CD4-positive, alpha-beta memory T cell (primary cell): ENCODE measurements around the gene NDN. TPM values are rescaled to one million over a fixed set of nuclear protein-coding genes. Genes with fewer than 3 reads are reported as not detected.

Experiments used
- CTCF ChIA-PET: fragments of 350-600 bp; sonication (Branson Sonifier 250); formaldehyde crosslinking; loops from one replicate; lab custom pipeline; 2021; ENCODE audit warnings: inconsistent platforms; ENCODE audit not compliant: partially characterized antibody; lab: Charles Lee
- POLR2A ChIA-PET: fragments of 350-600 bp; sonication (Branson Sonifier 250); formaldehyde crosslinking; loops from one replicate; lab custom pipeline; 2021; ENCODE audit not compliant: partially characterized antibody; lab: Charles Lee
- DNase-seq, 5 donors: peaks; one replicate each; pipeline versions ENCODE4 v3.0.0 to v3.0.0-alpha.2; 2020 to 2022; ENCODE audit warnings: mixed read lengths in 1 of 5
- H3K27ac ChIP-seq: one replicate; pipeline ENCODE4 v1.7.0; 2013; ENCODE audit warnings: low read depth, low read length
- H3K27me3 ChIP-seq: 2 replicates; pipeline ENCODE4 v1.7.0; 2013; ENCODE audit warnings: mild to moderate bottlenecking, low read length, moderate library complexity; ENCODE audit not compliant: insufficient read depth
- H3K36me3 ChIP-seq: 2 replicates; pipeline ENCODE4 v1.7.0; 2013; ENCODE audit warnings: mild to moderate bottlenecking, low read length, moderate library complexity; ENCODE audit not compliant: insufficient read depth
- H3K4me1 ChIP-seq: 2 replicates; pipeline ENCODE4 v1.7.0; 2013; ENCODE audit warnings: mild to moderate bottlenecking, low read length, moderate library complexity; ENCODE audit not compliant: insufficient read depth
- H3K4me3 ChIP-seq, 2 donors: one replicate each; pipeline ENCODE4 v1.7.0; 2013; ENCODE audit warnings: low read length in 2 of 2, mild to moderate bottlenecking in 1 of 2
- H3K9me3 ChIP-seq, 2 donors: one replicate each; pipeline ENCODE4 v1.7.0; 2013; ENCODE audit warnings: low read length in 2 of 2, control low read depth in 1 of 2; ENCODE audit not compliant: control insufficient read depth in 1 of 2
- H3K27ac Mint-ChIP-seq, 7 donors: one replicate each; pipeline ENCODE4 v1.8.0; 2020 to 2021; ENCODE audit warnings: mixed read lengths in 7 of 7, mild to moderate bottlenecking in 6 of 7, inconsistent platforms in 3 of 7, moderate library complexity in 3 of 7
- H3K27me3 Mint-ChIP-seq, 2 donors: one replicate each; pipeline ENCODE4 v1.8.0; 2020 to 2021; ENCODE audit warnings: mixed read lengths in 2 of 2
- H3K36me3 Mint-ChIP-seq, 2 donors: one replicate each; pipeline ENCODE4 v1.8.0; 2020 to 2021; ENCODE audit warnings: mixed read lengths in 2 of 2, inconsistent platforms in 1 of 2, mild to moderate bottlenecking in 1 of 2
- H3K4me1 Mint-ChIP-seq, 4 donors: one replicate each; pipeline ENCODE4 v1.8.0; 2020 to 2021; ENCODE audit warnings: mixed read lengths in 4 of 4, mild to moderate bottlenecking in 1 of 4
- H3K4me3 Mint-ChIP-seq, 8 donors: one replicate each; pipeline ENCODE4 v1.8.0; 2020 to 2021; ENCODE audit warnings: mixed read lengths in 8 of 8, mild to moderate bottlenecking in 7 of 8, moderate library complexity in 6 of 8, inconsistent platforms in 3 of 8
- H3K9me3 Mint-ChIP-seq, 8 donors: one replicate each; pipeline ENCODE4 v1.8.0; 2020 to 2021; ENCODE audit warnings: mixed read lengths in 8 of 8, mild to moderate bottlenecking in 5 of 8, inconsistent platforms in 3 of 8, moderate library complexity in 1 of 8
- intact Hi-C: fragments of 100-400 bp; cut with micrococcal nuclease; formaldehyde crosslinking; loops from one replicate; pipeline ENCODE4 v1.15.1; 2023
- polyA plus RNA-seq, 2 donors: library from polyadenylated mRNA; unstranded; fragments of 300-500 nt; fragmentation: Illumina TruSeq; gene quantifications; one replicate each; pipeline ENCODE4 v1.2.3, GENCODE V29; 2021
- total RNA-seq, 2 experiments: library from RNA; stranded (reverse); gene quantifications; one replicate each; pipeline ENCODE4 v1.2.3, GENCODE V29; 2021

The NDN gene
- total and polyA plus RNA-seq, 4 experiments from 2014 or later: 0.19 to 0.73 TPM; not detected in 2

GRCh38 chr15:23647421-23648370, 39.4 kb downstream of the NDN start, which contains the start of gene MAGEL2:
MAGEL2 (minus strand) TSS chr15:23647867; CDS start chr15:23647742, 125 bp downstream.
- H3K27me3 Mint-ChIP-seq: peaks cover 2 to 4% of the 10 kb centered on the region in 2 donors
- H3K4me1 ChIP-seq: no peaks in the 10 kb centered on the region
- no peak within 1 kb of the TSS for H3K27ac ChIP-seq
- no peaks in the 10 kb centered on the region for H3K36me3 ChIP-seq
- ChIA-PET POLR2A (no interaction called here), CTCF (no interaction called here)
- H3K9me3 ChIP-seq: no peaks in the 10 kb centered on the region
- no peaks in the 10 kb centered on the region for H3K27me3 ChIP-seq
- no peaks in the 10 kb centered on the region for H3K4me1 Mint-ChIP-seq
- H3K4me3 ChIP-seq: no peak within 1 kb of the TSS
- intact Hi-C loops: no loop called here
- no peak for DNase-seq
- no peaks in the 10 kb centered on the region for H3K9me3 Mint-ChIP-seq
- H3K27ac Mint-ChIP-seq: no peak within 1 kb of the TSS
- no peak within 1 kb of the TSS for H3K4me3 Mint-ChIP-seq
- no peaks in the 10 kb centered on the region for H3K36me3 Mint-ChIP-seq

- H3K27ac Mint-ChIP-seq: no peak overlapping the region
- no peaks in the 10 kb centered on the region for H3K9me3 Mint-ChIP-seq
- no peaks in the 10 kb centered on the region for H3K4me1 Mint-ChIP-seq
- POLR2A ChIA-PET: no interaction called here
- H3K4me3 Mint-ChIP-seq: no peak overlapping the region
- no peak for DNase-seq
- H3K27me3 Mint-ChIP-seq: peaks cover 2 to 4% of the 10 kb centered on the region in 2 donors
- Histone ChIP-seq H3K4me3 (no peak overlapping the region), H3K36me3 (no peaks in the 10 kb centered on the region), H3K27ac (no peak overlapping the region), H3K27me3 (no peaks in the 10 kb centered on the region), H3K4me1 (no peaks in the 10 kb centered on the region), H3K9me3 (no peaks in the 10 kb centered on the region)
- CTCF ChIA-PET: no interaction called here
- intact Hi-C loops: no loop called here
- no peaks in the 10 kb centered on the region for H3K36me3 Mint-ChIP-seq
Observed at GRCh38 chr15:23647001-23647295, 40.2 kb downstream of the NDN start.

- Histone ChIP-seq H3K27me3 (no peaks in the 10 kb centered on the region), H3K36me3 (no peaks in the 10 kb centered on the region), H3K4me3 (no peak overlapping the region), H3K9me3 (no peaks in the 10 kb centered on the region), H3K4me1 (no peaks in the 10 kb centered on the region), H3K27ac (no peak overlapping the region)
- DNase-seq: no peak
- H3K27ac Mint-ChIP-seq: no peak overlapping the region
- no peak overlapping the region for H3K4me3 Mint-ChIP-seq
- intact Hi-C loops: no loop called here
- CTCF ChIA-PET: no interaction called here
- POLR2A ChIA-PET: no interaction called here
- H3K4me1 Mint-ChIP-seq: no peaks in the 10 kb centered on the region
- peaks cover 2 to 4% of the 10 kb centered on the region in 2 donors for H3K27me3 Mint-ChIP-seq
- H3K36me3 Mint-ChIP-seq: no peaks in the 10 kb centered on the region
- no peaks in the 10 kb centered on the region for H3K9me3 Mint-ChIP-seq
Observed at GRCh38 chr15:23646165-23647000, 40.7 kb downstream of the NDN start.

- POLR2A ChIA-PET: no interaction called here
- DNase-seq: no peak
- intact Hi-C loops: no loop called here
Observed at GRCh38 chr15:23645371-23646164, 41.5 kb downstream of the NDN start.

GRCh38 chr15:23644829-23645228, 42.3 kb downstream of the NDN start:
- no peak for DNase-seq
- Mint-ChIP-seq H3K4me1 (no peaks in the 10 kb centered on the region), H3K4me3 (no peak overlapping the region), H3K27ac (no peak overlapping the region), H3K36me3 (no peaks in the 10 kb centered on the region), H3K27me3 (peaks cover 2 to 4% of the 10 kb centered on the region in 2 donors), H3K9me3 (no peaks in the 10 kb centered on the region)
- no peaks in the 10 kb centered on the region for H3K36me3 ChIP-seq
- H3K4me3 ChIP-seq: no peak overlapping the region
- intact Hi-C loops: no loop called here
- no peaks in the 10 kb centered on the region for H3K4me1 ChIP-seq
- H3K9me3 ChIP-seq: no peaks in the 10 kb centered on the region
- H3K27ac ChIP-seq: no peak overlapping the region
- no peaks in the 10 kb centered on the region for H3K27me3 ChIP-seq
- ChIA-PET POLR2A (no interaction called here), CTCF (interaction anchor here (2.7 kb wide), 1 partner anchor 1856 kb away, joined by 17 read pairs; no protein-coding TSS in a partner anchor)

More at GRCh38 chr15:23645371-23646164, 41.5 kb downstream of the NDN start:
- Mint-ChIP-seq H3K27ac (no peak overlapping the region), H3K36me3 (no peaks in the 10 kb centered on the region), H3K27me3 (peaks cover 2 to 4% of the 10 kb centered on the region in 2 donors), H3K4me3 (no peak overlapping the region), H3K4me1 (no peaks in the 10 kb centered on the region), H3K9me3 (no peaks in the 10 kb centered on the region)
- no peaks in the 10 kb centered on the region for H3K36me3 ChIP-seq
- H3K9me3 ChIP-seq: no peaks in the 10 kb centered on the region
- H3K27ac ChIP-seq: no peak overlapping the region
- CTCF ChIA-PET: interaction anchor here (2.7 kb wide), 1 partner anchor 1856 kb away, joined by 17 read pairs; no protein-coding TSS in a partner anchor
- no peaks in the 10 kb centered on the region for H3K4me1 ChIP-seq
- no peak overlapping the region for H3K4me3 ChIP-seq
- no peaks in the 10 kb centered on the region for H3K27me3 ChIP-seq

- Mint-ChIP-seq H3K27ac (no peak overlapping the region), H3K4me1 (no peaks in the 10 kb centered on the region), H3K27me3 (peaks cover 0 to 2% of the 10 kb centered on the region in 2 donors), H3K4me3 (no peak overlapping the region), H3K9me3 (no peaks in the 10 kb centered on the region), H3K36me3 (no peaks in the 10 kb centered on the region)
- Histone ChIP-seq H3K9me3 (no peaks in the 10 kb centered on the region), H3K27ac (no peak overlapping the region), H3K4me3 (no peak overlapping the region), H3K36me3 (no peaks in the 10 kb centered on the region), H3K27me3 (no peaks in the 10 kb centered on the region), H3K4me1 (no peaks in the 10 kb centered on the region)
- ChIA-PET CTCF (interaction anchor here (0.7 to 1.9 kb wide), 5 partner anchors 9 to 1862 kb away, joined by 3 to 6 read pairs (median 4); no protein-coding TSS in a partner anchor), POLR2A (no interaction called here)
- intact Hi-C loops: no loop called here
- peak in 4 of 5 donors; percentile 4 to 15 (median 9) for DNase-seq
Observed at GRCh38 chr15:23642413-23643044, 44.6 kb downstream of the NDN start.
